Central memory CD4-positive, alpha-beta T cell (primary cell): ENCODE results near the gene ACAT2.
"Not testable (repeated sequence)": the region's sequence is repeated elsewhere in the genome, so short reads cannot be mapped to it uniquely, and the experiment has no call there.

Source experiments
- DNase-seq: peaks from one replicate; pipeline ENCODE4 v3.0.0; 2022
- total RNA-seq, 3 experiments: gene quantifications; one replicate each; lab custom pipeline; 2026; lab: John Stamatoyannopoulos, UW

Gene ACAT2
- total RNA-seq: 24.1 to 84.0 (median 47.7) reads per million in 3 experiments

GRCh38 chr6:159761873-159762680, at the start of gene ACAT2:
Gene ACAT2 (plus strand): TSS chr6:159762045. CDS start chr6:159762088, 43 bp downstream.
- peak; percentile 92 for DNase-seq

- not testable (repeated sequence) for DNase-seq
These were observed 49.5 kb upstream of the ACAT2 start for GRCh38 chr6:159712389-159712788.

- DNase-seq: no peak
These were observed 47.9 kb upstream of the ACAT2 start for GRCh38 chr6:159713984-159714383.

- no peak for DNase-seq
These were observed 47.4 kb upstream of the ACAT2 start for GRCh38 chr6:159714404-159714803.

- DNase-seq: no peak
These were observed 46.7 kb upstream of the ACAT2 start for GRCh38 chr6:159715166-159715565.

- DNase-seq: no peak
These were observed 46.2 kb upstream of the ACAT2 start for GRCh38 chr6:159715605-159716004.

- no peak for DNase-seq
These were observed 45.4 kb upstream of the ACAT2 start for GRCh38 chr6:159716247-159717096.

- DNase-seq: no peak
These were observed 43.2 kb upstream of the ACAT2 start for GRCh38 chr6:159718634-159719033.

GRCh38 chr6:159719287-159719686, 42.6 kb upstream of the ACAT2 start:
- no peak for DNase-seq

GRCh38 chr6:159720708-159721107, 41.1 kb upstream of the ACAT2 start:
- DNase-seq: peak; percentile 60

GRCh38 chr6:159721981-159722380, 39.9 kb upstream of the ACAT2 start:
- not testable (repeated sequence) for DNase-seq

- no peak for DNase-seq
These were observed 39.2 kb upstream of the ACAT2 start for GRCh38 chr6:159722655-159723054.

- no peak for DNase-seq
These were observed 38.6 kb upstream of the ACAT2 start for GRCh38 chr6:159723259-159723658.

- no peak for DNase-seq
These were observed 37.1 kb upstream of the ACAT2 start for GRCh38 chr6:159724778-159725177.

GRCh38 chr6:159725208-159725607, 36.6 kb upstream of the ACAT2 start:
- not testable (repeated sequence) for DNase-seq

GRCh38 chr6:159726255-159726917, 35.5 kb upstream of the ACAT2 start:
- no peak for DNase-seq

GRCh38 chr6:159726918-159727716, 34.7 kb upstream of the ACAT2 start, which contains the start of gene WTAP:
Gene WTAP (plus strand): TSS chr6:159727506. CDS start chr6:159736266, 8,760 bp downstream.
- DNase-seq: peak; percentile 97

GRCh38 chr6:159727717-159728445, 34.0 kb upstream of the ACAT2 start:
- no peak for DNase-seq

GRCh38 chr6:159728531-159728964, 33.3 kb upstream of the ACAT2 start:
- DNase-seq: no peak

- DNase-seq: no peak
These were observed 32.1 kb upstream of the ACAT2 start for GRCh38 chr6:159729598-159730331.

- DNase-seq: no peak
These were observed 31.5 kb upstream of the ACAT2 start for GRCh38 chr6:159730332-159730676.
